ENCODE results near the gene TRAF7. TPM values are rescaled to one million over a fixed set of nuclear protein-coding genes. Genes with fewer than 3 reads are reported as not detected.

The TRAF7 gene
- total and polyA plus RNA-seq, 2 of the 13 experiments (the other 11 are each of a cell fraction or from before 2014, with no cell fraction given), result 47.9 to 65.6 TPM

GRCh38 chr16:2149630-2150417 lies 5.8 kb upstream of the TRAF7 start (continued):
- TF ChIP-seq ZNF639 (CRISPR knock-in tag; conservative IDR thresholded peaks at IDR 0.05), result no peak
- TF ChIP-seq ZNF34 (CRISPR knock-in tag; IDR thresholded peaks at IDR 0.05; ENCODE audit: borderline replicate concordance), result no peak
- TF ChIP-seq ISL2 (CRISPR knock-in tag; IDR thresholded peaks at IDR 0.05), result no peak
- no peak for TF ChIP-seq ZNF496 (CRISPR knock-in tag; IDR thresholded peaks at IDR 0.05; ENCODE audit: insufficient replicate concordance)
- no peak for TF ChIP-seq HOXD1 (CRISPR knock-in tag; IDR thresholded peaks at IDR 0.05)
- no peak for TF ChIP-seq NFYB (CRISPR knock-in tag; IDR thresholded peaks at IDR 0.05)
- TF ChIP-seq GATAD2A (CRISPR knock-in tag; IDR thresholded peaks at IDR 0.05), result no peak
- no peak for TF ChIP-seq ZNF775 (CRISPR knock-in tag; IDR thresholded peaks at IDR 0.05; ENCODE audit: borderline replicate concordance)
- no peak for TF ChIP-seq KMT2A (CRISPR knock-in tag; IDR thresholded peaks at IDR 0.05)
- no peak for TF ChIP-seq ZNF816 (CRISPR knock-in tag; IDR thresholded peaks at IDR 0.05; ENCODE audit: borderline replicate concordance)
- no peak for TF ChIP-seq ZMYM4 (CRISPR knock-in tag; IDR thresholded peaks at IDR 0.05)
- no peak for TF ChIP-seq BRF2 (CRISPR knock-in tag; IDR thresholded peaks at IDR 0.05)
- no peak for TF ChIP-seq ZFYVE20 (CRISPR knock-in tag; IDR thresholded peaks at IDR 0.05; ENCODE audit: borderline replicate concordance, low read depth)
- no peak for TF ChIP-seq CENPX (CRISPR knock-in tag; IDR thresholded peaks at IDR 0.05)
- no peak for TF ChIP-seq SPEN (CRISPR knock-in tag; IDR thresholded peaks at IDR 0.05; ENCODE audit: low read depth)
- TF ChIP-seq ZNF329 (CRISPR knock-in tag; IDR thresholded peaks at IDR 0.05; ENCODE audit: low read depth), result no peak
- no peak for TF ChIP-seq SCMH1 (CRISPR knock-in tag; IDR thresholded peaks at IDR 0.05; ENCODE audit: borderline replicate concordance)
- TF ChIP-seq BHLHE40 (IDR thresholded peaks at IDR 0.05; ENCODE audit: low read length), result no peak
- no peak for TF ChIP-seq TGIF2 (CRISPR knock-in tag; IDR thresholded peaks at IDR 0.05)
- no peak for TF ChIP-seq ZBTB7B (CRISPR knock-in tag; IDR thresholded peaks at IDR 0.05)
- TF ChIP-seq YEATS2 (CRISPR knock-in tag; IDR thresholded peaks at IDR 0.05; ENCODE audit: borderline replicate concordance), result no peak
- peak; percentile 74; the same call in 1 of the 2 replicates for TF ChIP-seq GABPB1 (CRISPR knock-in tag; IDR thresholded peaks at IDR 0.05)
- TF ChIP-seq FOXA1 (IDR thresholded peaks at IDR 0.05), result no peak
- TF ChIP-seq FOXA1 (CRISPR knock-in tag; IDR thresholded peaks at IDR 0.05), result no peak
- TF ChIP-seq ZNF232 (CRISPR knock-in tag; IDR thresholded peaks at IDR 0.05; ENCODE audit: borderline replicate concordance), result no peak
- peak; percentile 84 for TF ChIP-seq NR2C2 (CRISPR knock-in tag; IDR thresholded peaks at IDR 0.05; ENCODE audit: borderline replicate concordance)
- peak; percentile 64 for TF ChIP-seq RBFOX2 (IDR thresholded peaks at IDR 0.05; ENCODE audit: low read depth, low read length)
- no peak for TF ChIP-seq ZBTB38 (CRISPR knock-in tag; IDR thresholded peaks at IDR 0.05)
- TF ChIP-seq HOMEZ (CRISPR knock-in tag; IDR thresholded peaks at IDR 0.05; ENCODE audit: low read depth), result no peak
- no peak for TF ChIP-seq ZNF383 (CRISPR knock-in tag; IDR thresholded peaks at IDR 0.05; ENCODE audit: borderline replicate concordance)
